MCF 10A (cell line): ENCODE data around the gene AFAP1L1. TPM values are rescaled to one million over a fixed set of nuclear protein-coding genes. Genes with fewer than 3 reads are reported as not detected.

Experiments used
- BruUV-seq: library from RNA; stranded (reverse); fragments of 400-500 nt; replicated peaks from 2 replicates; lab custom pipeline; 2021; lab: Mats Ljungman, UMichigan
- CTCF ChIA-PET: fragments of 300-600 bp; sonication (Branson Sonifier 250); formaldehyde crosslinking; extraction: SDS; loops from one replicate; lab custom pipeline; 2021; ENCODE audit warnings: antibody characterized with exemption, inconsistent platforms; lab: Yijun Ruan, JAX
- POLR2A ChIA-PET: fragments of 300-600, 350-650 bp; sonication (Branson Sonifier 250); formaldehyde crosslinking; extraction: SDS; loops from one replicate; lab custom pipeline; 2020; ENCODE audit warnings: antibody characterized with exemption, inconsistent platforms; lab: Yijun Ruan, JAX
- DNase-seq: peaks from one replicate; pipeline ENCODE4 v3.0.0-alpha.2; 2018; ENCODE audit not compliant: unreplicated experiment
- H3K27ac Mint-ChIP-seq: one replicate; pipeline ENCODE4 v1.8.0; 2022; ENCODE audit warnings: mild to moderate bottlenecking, low read depth, mixed read lengths; ENCODE audit not compliant: unreplicated experiment
- H3K27me3 Mint-ChIP-seq: one replicate; pipeline ENCODE4 v1.8.0; 2022; ENCODE audit warnings: mixed read lengths; ENCODE audit not compliant: insufficient read depth, unreplicated experiment
- H3K36me3 Mint-ChIP-seq: one replicate; pipeline ENCODE4 v1.8.0; 2022; ENCODE audit warnings: mild to moderate bottlenecking, moderate library complexity, mixed read lengths; ENCODE audit not compliant: insufficient read depth, unreplicated experiment
- H3K4me1 Mint-ChIP-seq: one replicate; pipeline ENCODE4 v1.8.0; 2022; ENCODE audit warnings: mixed read lengths; ENCODE audit not compliant: insufficient read depth, unreplicated experiment
- H3K4me3 Mint-ChIP-seq: one replicate; pipeline ENCODE4 v1.8.0; 2022; ENCODE audit warnings: mild to moderate bottlenecking, moderate library complexity, mixed read lengths; ENCODE audit not compliant: unreplicated experiment
- H3K9me3 Mint-ChIP-seq: one replicate; pipeline ENCODE4 v1.8.0; 2022; ENCODE audit warnings: mixed read lengths; ENCODE audit not compliant: unreplicated experiment
- intact Hi-C: fragments of 100-400 bp; cut with micrococcal nuclease; formaldehyde crosslinking; loops from 2 replicates; pipeline ENCODE4 v1.14.1; 2022
- total RNA-seq: library from RNA; stranded (reverse); gene quantifications from 2 replicates; pipeline ENCODE4 v1.2.3, GENCODE V29; 2022
- TF ChIP-seq, protein P1 (sequence below): fragments of 200-600 bp; IDR thresholded peaks from one replicate; pipeline ENCODE4 v1.8.0; 2022; ENCODE audit warnings: antibody characterized with exemption, mild to moderate bottlenecking; ENCODE audit not compliant: unreplicated experiment

Gene AFAP1L1
- total RNA-seq, 1 experiment from 2014 or later = 4.8 TPM

DNA sequence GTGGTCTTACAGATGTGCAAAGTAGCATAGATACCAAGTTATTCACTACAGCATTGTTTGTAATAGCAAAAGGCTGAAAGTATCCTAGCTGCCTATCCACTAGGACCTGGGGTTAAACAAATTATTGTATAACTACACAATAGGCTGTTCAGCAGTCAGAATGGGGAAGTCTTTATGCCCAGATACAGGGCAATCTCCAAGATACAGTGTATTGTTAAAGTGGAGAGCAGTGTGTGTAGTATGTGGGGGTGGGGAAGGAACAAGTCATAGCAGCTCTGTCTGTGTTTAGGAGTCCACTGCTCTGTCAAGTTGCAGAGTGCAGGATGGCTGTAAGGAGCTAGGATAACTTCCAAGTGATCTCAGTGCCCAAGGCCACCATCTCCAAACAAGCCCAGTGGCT lies 91.7 kb downstream of the AFAP1L1 start:
- POLR2A ChIA-PET = interaction anchor here (0.6 to 1.0 kb wide), 3 partner anchors 38 to 96 kb away, joined by 3 read pairs; no protein-coding TSS in a partner anchor
- no peak overlapping the region for H3K4me3 Mint-ChIP-seq

DNA sequence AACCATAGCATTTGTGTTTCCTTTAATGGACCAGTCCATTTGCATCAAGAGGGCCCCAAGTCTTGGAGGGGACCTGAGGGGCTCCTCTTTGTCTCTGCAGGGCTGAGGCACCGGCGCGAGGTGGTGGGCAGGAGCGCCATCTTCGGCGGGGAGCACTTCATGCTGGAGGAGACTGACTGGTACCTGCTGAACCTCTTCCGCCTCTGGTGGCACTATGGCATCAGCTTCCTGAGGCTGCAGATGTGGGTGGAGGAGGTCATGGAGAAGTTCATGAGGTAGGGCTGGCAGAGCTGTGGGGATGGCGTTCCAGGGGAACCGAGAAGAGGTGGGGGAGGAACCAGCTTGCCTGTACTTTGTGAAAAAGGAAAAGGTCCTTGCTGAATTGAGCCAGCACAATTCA lies 92.3 kb downstream of the AFAP1L1 start:
- H3K4me3 Mint-ChIP-seq = no peak overlapping the region
- no TSS peak for BruUV-seq
- H3K27me3 Mint-ChIP-seq = no peaks in the 10 kb centered on the region
- ChIA-PET CTCF (interaction anchor here (1.5 to 46.8 kb wide), 5 partner anchors 6 to 170 kb away, joined by 3 to 1231 read pairs (median 22); no protein-coding TSS in a partner anchor), POLR2A (interaction anchor here (0.6 kb wide), 1 partner anchor 28 kb away, joined by 3 read pairs; no protein-coding TSS in a partner anchor)
- no peaks in the 10 kb centered on the region for H3K9me3 Mint-ChIP-seq
- H3K36me3 Mint-ChIP-seq = no peaks in the 10 kb centered on the region
- intact Hi-C loops = no loop called here
- TF ChIP-seq, protein P1, sequence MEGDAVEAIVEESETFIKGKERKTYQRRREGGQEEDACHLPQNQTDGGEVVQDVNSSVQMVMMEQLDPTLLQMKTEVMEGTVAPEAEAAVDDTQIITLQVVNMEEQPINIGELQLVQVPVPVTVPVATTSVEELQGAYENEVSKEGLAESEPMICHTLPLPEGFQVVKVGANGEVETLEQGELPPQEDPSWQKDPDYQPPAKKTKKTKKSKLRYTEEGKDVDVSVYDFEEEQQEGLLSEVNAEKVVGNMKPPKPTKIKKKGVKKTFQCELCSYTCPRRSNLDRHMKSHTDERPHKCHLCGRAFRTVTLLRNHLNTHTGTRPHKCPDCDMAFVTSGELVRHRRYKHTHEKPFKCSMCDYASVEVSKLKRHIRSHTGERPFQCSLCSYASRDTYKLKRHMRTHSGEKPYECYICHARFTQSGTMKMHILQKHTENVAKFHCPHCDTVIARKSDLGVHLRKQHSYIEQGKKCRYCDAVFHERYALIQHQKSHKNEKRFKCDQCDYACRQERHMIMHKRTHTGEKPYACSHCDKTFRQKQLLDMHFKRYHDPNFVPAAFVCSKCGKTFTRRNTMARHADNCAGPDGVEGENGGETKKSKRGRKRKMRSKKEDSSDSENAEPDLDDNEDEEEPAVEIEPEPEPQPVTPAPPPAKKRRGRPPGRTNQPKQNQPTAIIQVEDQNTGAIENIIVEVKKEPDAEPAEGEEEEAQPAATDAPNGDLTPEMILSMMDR = no peak
- no peak for DNase-seq
- H3K4me1 Mint-ChIP-seq = peaks cover 9% of the 10 kb centered on the region
- H3K27ac Mint-ChIP-seq = no peak overlapping the region

More for the DNA sequence above, 91.7 kb downstream of the AFAP1L1 start:
- no peaks in the 10 kb centered on the region for H3K36me3 Mint-ChIP-seq
- no peaks in the 10 kb centered on the region for H3K9me3 Mint-ChIP-seq
- peaks cover 15% of the 10 kb centered on the region for H3K4me1 Mint-ChIP-seq
- no peak for DNase-seq
- no TSS peak for BruUV-seq
- TF ChIP-seq, protein P1 = no peak
- intact Hi-C loops = no loop called here
- CTCF ChIA-PET = interaction anchor here (1.5 to 46.8 kb wide), 5 partner anchors 7 to 171 kb away, joined by 3 to 1231 read pairs (median 22); no protein-coding TSS in a partner anchor
- H3K27ac Mint-ChIP-seq = no peak overlapping the region
- no peaks in the 10 kb centered on the region for H3K27me3 Mint-ChIP-seq

DNA sequence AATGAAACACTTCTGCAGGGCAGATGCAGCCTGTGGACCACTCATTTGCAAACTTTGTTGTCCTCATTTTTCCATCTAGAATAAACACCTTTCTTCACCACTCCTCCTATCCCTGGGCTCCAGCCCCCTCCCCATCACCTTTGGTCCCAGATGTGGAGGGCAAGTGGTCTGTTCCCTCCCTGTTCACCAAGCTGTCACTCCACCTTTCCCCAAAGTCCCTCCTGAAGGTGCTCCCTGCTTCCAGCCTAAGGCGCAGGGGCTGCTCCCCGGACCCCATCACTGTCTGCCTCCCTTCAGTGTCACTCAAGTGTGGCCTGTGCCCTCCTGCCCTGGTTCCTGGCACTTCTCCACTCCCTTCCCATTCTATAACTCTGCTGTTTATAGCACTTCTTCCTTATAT lies 93.1 kb downstream of the AFAP1L1 start:
- H3K9me3 Mint-ChIP-seq = no peaks in the 10 kb centered on the region
- no TSS peak for BruUV-seq
- ChIA-PET POLR2A (interaction anchor here (1.4 kb wide), 1 partner anchor 19 kb away, joined by 7 read pairs; the partner anchor contains the start of gene GRPEL2), CTCF (interaction anchor here (0.6 to 46.8 kb wide), 7 partner anchors 11 to 666 kb away, joined by 3 to 1231 read pairs (median 13); partner anchors contain the start of genes GRPEL2 and PCYOX1L)
- no peaks in the 10 kb centered on the region for H3K36me3 Mint-ChIP-seq
- intact Hi-C loops = loop anchor here (5.0 kb wide), 1 partner anchor 253 kb away; no protein-coding TSS in a partner anchor
- H3K27me3 Mint-ChIP-seq = no peaks in the 10 kb centered on the region
- TF ChIP-seq, protein P1 = no peak
- DNase-seq = no peak
- peaks cover 8% of the 10 kb centered on the region for H3K4me1 Mint-ChIP-seq
- no peak overlapping the region for H3K27ac Mint-ChIP-seq
- no peak overlapping the region for H3K4me3 Mint-ChIP-seq

DNA sequence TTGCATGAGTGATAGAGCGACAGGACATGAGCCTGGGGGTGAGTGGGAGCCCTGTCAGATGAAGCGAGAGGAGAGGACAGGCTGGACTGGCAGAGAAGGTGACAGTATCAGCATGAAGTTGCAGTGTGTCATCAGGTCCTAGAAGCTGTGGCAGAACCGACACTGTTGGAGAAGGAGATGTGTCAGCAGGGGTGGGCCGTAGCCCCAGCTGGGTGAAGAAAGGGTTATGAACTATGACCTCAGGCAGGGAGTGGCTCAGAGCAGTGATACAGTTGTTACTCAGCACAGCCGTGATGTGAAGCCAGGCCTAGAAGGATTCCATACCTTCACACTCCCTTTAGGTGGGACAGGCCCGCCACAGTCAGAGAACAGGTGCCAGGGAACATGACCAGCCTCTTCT lies 93.8 kb downstream of the AFAP1L1 start:
- no TSS peak for BruUV-seq
- ChIA-PET CTCF (interaction anchor here (0.5 to 46.8 kb wide), 14 partner anchors 11 to 665 kb away, joined by 3 to 1231 read pairs (median 4); partner anchors contain the start of genes GRPEL2 and PCYOX1L), POLR2A (interaction anchor here (1.4 to 7.1 kb wide), 2 partner anchors 20 to 45 kb away, joined by 7 to 43 read pairs; partner anchors contain the start of gene GRPEL2)
- no peaks in the 10 kb centered on the region for H3K27me3 Mint-ChIP-seq
- H3K27ac Mint-ChIP-seq = no peak overlapping the region
- no peaks in the 10 kb centered on the region for H3K9me3 Mint-ChIP-seq
- H3K4me1 Mint-ChIP-seq = peaks cover 8% of the 10 kb centered on the region
- no peak overlapping the region for H3K4me3 Mint-ChIP-seq
- no peak for DNase-seq
- TF ChIP-seq, protein P1 = no peak
- no peaks in the 10 kb centered on the region for H3K36me3 Mint-ChIP-seq
- intact Hi-C loops = loop anchor here (5.0 kb wide), 1 partner anchor 252 kb away; no protein-coding TSS in a partner anchor
